HEK293 (cell line): ENCODE data around the gene STRIP1.

ENCODE experiments used
- CTCF ChIA-PET: fragments of 350-600 bp; formaldehyde crosslinking; extraction: SDS; loops from one replicate; lab custom pipeline; 2021; ENCODE audit warnings: antibody characterized with exemption; lab: Yijun Ruan, JAX
- POLR2A ChIA-PET: fragments of 300-600 bp; formaldehyde crosslinking; extraction: SDS; loops from one replicate; lab custom pipeline; 2020; ENCODE audit warnings: antibody characterized with exemption, inconsistent platforms; lab: Yijun Ruan, JAX
- H3K27ac ChIP-seq: fragments of 200-500 bp; sonication (Bioruptor generic); 2 replicates; pipeline ENCODE4 v1.5.1; 2014; ENCODE audit warnings: low read depth, low read length, control low read depth, inconsistent platforms; ENCODE audit errors: extremely low read depth
- H3K36me3 ChIP-seq, 2 experiments: fragments of 200-500 bp in 1 of 2; sonication (Bioruptor generic) in 1 of 2; 1 replicate in 1 of 2; 2 replicates in 1 of 2; pipeline ENCODE4 v1.5.1; 2014 to 2017; ENCODE audit warnings: inconsistent platforms in 2 of 2, low read length in 2 of 2; ENCODE audit not compliant: control insufficient read depth in 2 of 2, insufficient read depth in 1 of 2
- H3K4me1 ChIP-seq: fragments of 200-500 bp; sonication (Bioruptor generic); 2 replicates; pipeline ENCODE4 v1.5.1; 2014; ENCODE audit warnings: mild to moderate bottlenecking, low read length, inconsistent platforms; ENCODE audit not compliant: control insufficient read depth, insufficient read depth
- H3K4me3 ChIP-seq: 2 replicates; pipeline ENCODE4 v1.5.1; 2011; ENCODE audit warnings: low read depth, mild to moderate bottlenecking, control low read depth, low read length, moderate library complexity
- H3K9me3 ChIP-seq: fragments of 200-500 bp; sonication (Bioruptor generic); 2 replicates; pipeline ENCODE4 v1.5.1; 2014; ENCODE audit warnings: low read depth, low read length, inconsistent platforms; ENCODE audit not compliant: control insufficient read depth, insufficient read depth
- INSM2 ChIP-seq: fragments of 450-650 bp; formaldehyde crosslinking; IDR thresholded peaks from 2 replicates; pipeline ENCODE4 v1.5.1; 2016; ENCODE audit warnings: missing biosample characterization, missing genetic modification characterization
- KLF9 ChIP-seq: fragments of 450-650 bp; formaldehyde crosslinking; IDR thresholded peaks from 2 replicates; pipeline ENCODE4 v1.5.1; 2016; ENCODE audit warnings: missing biosample characterization, missing genetic modification characterization, low read depth
- MEIS1 ChIP-seq: sonication (generic); formaldehyde crosslinking; IDR thresholded peaks from 2 replicates; pipeline ENCODE4 v1.8.1; 2022; ENCODE audit warnings: missing genetic modification reagents, mild to moderate bottlenecking, borderline replicate concordance
- MYNN ChIP-seq: fragments of 450-650 bp; formaldehyde crosslinking; IDR thresholded peaks from 2 replicates; pipeline ENCODE4 v1.5.1; 2016; ENCODE audit warnings: missing biosample characterization, missing genetic modification characterization, borderline replicate concordance
- PRDM1 ChIP-seq: fragments of 450-650 bp; formaldehyde crosslinking; IDR thresholded peaks from 2 replicates; pipeline ENCODE4; 2016; ENCODE audit warnings: missing biosample characterization, missing genetic modification characterization
- PRDM10 ChIP-seq: fragments of 450-650 bp; formaldehyde crosslinking; IDR thresholded peaks from 2 replicates; pipeline ENCODE4 v1.5.1; 2016; ENCODE audit warnings: missing biosample characterization, missing genetic modification characterization
- SCRT2 ChIP-seq: fragments of 450-650 bp; formaldehyde crosslinking; IDR thresholded peaks from 2 replicates; pipeline ENCODE4 v1.5.1; 2016; ENCODE audit warnings: missing biosample characterization, missing genetic modification characterization
- ZBTB17 ChIP-seq: fragments of 450-650 bp; formaldehyde crosslinking; IDR thresholded peaks from 2 replicates; pipeline ENCODE4 v1.5.1; 2016; ENCODE audit warnings: missing biosample characterization, missing genetic modification characterization
- ZBTB21 ChIP-seq: fragments of 450-650 bp; formaldehyde crosslinking; IDR thresholded peaks from 2 replicates; pipeline ENCODE4 v1.5.1; 2017; ENCODE audit warnings: missing biosample characterization, missing genetic modification characterization
- ZNF112 ChIP-seq: fragments of 450-650 bp; formaldehyde crosslinking; IDR thresholded peaks from 2 replicates; pipeline ENCODE4 v1.5.0; 2017; ENCODE audit warnings: missing biosample characterization, missing genetic modification characterization
- ZNF121 ChIP-seq: fragments of 450-650 bp; formaldehyde crosslinking; IDR thresholded peaks from 2 replicates; pipeline ENCODE4 v1.5.1; 2016; ENCODE audit warnings: missing biosample characterization, missing genetic modification characterization
- ZNF132 ChIP-seq: fragments of 450-650 bp; formaldehyde crosslinking; IDR thresholded peaks from 2 replicates; pipeline ENCODE4 v1.5.1; 2017; ENCODE audit warnings: missing biosample characterization, missing genetic modification characterization, borderline replicate concordance
- ZNF2 ChIP-seq: fragments of 450-650 bp; formaldehyde crosslinking; IDR thresholded peaks from 2 replicates; pipeline ENCODE4 v1.5.1; 2016; ENCODE audit warnings: missing biosample characterization, missing genetic modification characterization
- ZNF239 ChIP-seq: fragments of 450-650 bp; formaldehyde crosslinking; IDR thresholded peaks from 2 replicates; pipeline ENCODE4 v1.5.1; 2016; ENCODE audit warnings: missing biosample characterization, missing genetic modification characterization
- ZNF24 ChIP-seq: fragments of 450-650 bp; formaldehyde crosslinking; IDR thresholded peaks from 2 replicates; pipeline ENCODE4 v1.5.1; 2016; ENCODE audit warnings: missing biosample characterization, missing genetic modification characterization
- ZNF335 ChIP-seq: fragments of 450-650 bp; formaldehyde crosslinking; conservative IDR thresholded peaks from 2 replicates; pipeline ENCODE4 v1.5.1; 2016; ENCODE audit warnings: missing biosample characterization, missing genetic modification characterization
- ZNF513 ChIP-seq: fragments of 450-650 bp; IDR thresholded peaks from 2 replicates; pipeline ENCODE4 v1.5.1; 2018; ENCODE audit warnings: missing biosample characterization, missing genetic modification characterization
- ZNF571 ChIP-seq: fragments of 450-650 bp; formaldehyde crosslinking; IDR thresholded peaks from 2 replicates; pipeline ENCODE4 v1.5.0; 2017; ENCODE audit warnings: missing biosample characterization, missing genetic modification characterization
- ZNF639 ChIP-seq: fragments of 450-650 bp; formaldehyde crosslinking; IDR thresholded peaks from 2 replicates; pipeline ENCODE4 v1.5.1; 2016; ENCODE audit warnings: missing biosample characterization, missing genetic modification characterization
- ZNF785 ChIP-seq: fragments of 450-650 bp; formaldehyde crosslinking; IDR thresholded peaks from 2 replicates; pipeline ENCODE4 v1.5.1; 2016; ENCODE audit warnings: missing biosample characterization, missing genetic modification characterization

STRIP1 gene

GRCh38 chr1:110002695-110003094 lies 31.7 kb upstream of the STRIP1 start:
- POLR2A ChIA-PET, result interaction anchor here (0.8 kb wide), 1 partner anchor 11 kb away, joined by 3 read pairs; no protein-coding TSS in a partner anchor

GRCh38 chr1:110003747-110004428 lies 30.5 kb upstream of the STRIP1 start:
- H3K4me1 ChIP-seq, result peaks cover 25% of the 10 kb centered on the region
- ChIA-PET CTCF (interaction anchor here (0.6 to 1.0 kb wide), 2 partner anchors 19 to 469 kb away, joined by 3 read pairs; partner anchors contain the start of gene AHCYL1), POLR2A (interaction anchor here (0.6 to 1.7 kb wide), 5 partner anchors 8 to 489 kb away, joined by 3 to 6 read pairs (median 4); partner anchors contain the start of gene AHCYL1)
- H3K4me3 ChIP-seq, result no peak overlapping the region
- H3K27ac ChIP-seq, result peak overlapping the region; percentile 50
- H3K9me3 ChIP-seq, result no peaks in the 10 kb centered on the region
- peaks cover 0 to 4% of the 10 kb centered on the region in 2 experiments; a peak in 1 of 3 replicates for H3K36me3 ChIP-seq
- peak; percentile 57; the same call in 1 of the 2 replicates for TF ChIP-seq INSM2
- no peak for TF ChIP-seq ZNF121 (tag by site-specific recombination)
- TF ChIP-seq ZNF513 (tag by site-specific recombination), result no peak
- TF ChIP-seq ZNF112, result no peak
- TF ChIP-seq ZNF785 (tag by site-specific recombination), result 0 out of 2 replicates have a peak, but pooled peaks have one; percentile 24
- TF ChIP-seq KLF9 (tag by site-specific recombination), result 0 out of 2 replicates have a peak, but pooled peaks have one; percentile 22
- TF ChIP-seq ZNF24 (tag by site-specific recombination), result peak; percentile 93
- no peak for TF ChIP-seq MEIS1
- no peak for TF ChIP-seq SCRT2 (tag by site-specific recombination)
- peak; percentile 65; the same call in 1 of the 2 replicates for TF ChIP-seq MYNN
- TF ChIP-seq ZNF335 (tag by site-specific recombination), result peak; percentile 89
- TF ChIP-seq ZNF571 (tag by site-specific recombination), result no peak
- TF ChIP-seq PRDM1 (tag by site-specific recombination), result peak; percentile 59; the same call in 1 of the 2 replicates
- TF ChIP-seq ZNF639 (tag by site-specific recombination), result peak; percentile 84
- TF ChIP-seq ZBTB17 (tag by site-specific recombination), result peak; percentile 85
- TF ChIP-seq ZBTB21 (tag by site-specific recombination), result peak; percentile 64; the same call in 1 of the 2 replicates
- TF ChIP-seq ZNF239 (tag by site-specific recombination), result no peak
- 0 out of 2 replicates have a peak, but pooled peaks have one; percentile 45 for TF ChIP-seq ZNF2 (tag by site-specific recombination)

More at GRCh38 chr1:110002695-110003094, 31.7 kb upstream of the STRIP1 start:
- no peaks in the 10 kb centered on the region for H3K9me3 ChIP-seq
- no peak overlapping the region for H3K4me3 ChIP-seq
- CTCF ChIA-PET, result no interaction called here
- H3K36me3 ChIP-seq, result no peaks in the 10 kb centered on the region
- H3K4me1 ChIP-seq, result peaks cover 28% of the 10 kb centered on the region
- TF ChIP-seq PRDM10 (tag by site-specific recombination) (peak; percentile 9; the same call in 1 of the 2 replicates), ZNF132 (no peak)
- no peak overlapping the region for H3K27ac ChIP-seq
